H1 (cell line): ENCODE results near the gene SLC24A4. TPM values are rescaled to one million over a fixed set of nuclear protein-coding genes. Genes with fewer than 3 reads are reported as not detected.

Experiments used
- CTCF ChIA-PET: fragments of 300-600 bp; sonication (Branson Sonifier 250); formaldehyde crosslinking; loops from one replicate; lab custom pipeline; 2021; ENCODE audit not compliant: partially characterized antibody; lab: Charles Lee
- POLR2A ChIA-PET: fragments of 300-600 bp; sonication (Branson Sonifier 250); formaldehyde crosslinking; loops from one replicate; lab custom pipeline; 2021; ENCODE audit warnings: inconsistent platforms; ENCODE audit not compliant: partially characterized antibody; lab: Charles Lee
- DNase-seq, 2 experiments: peaks; one replicate each; pipeline versions ENCODE4 v3.0.0 to v3.0.0-alpha.2; 2010 to 2022; ENCODE audit warnings: low spot score in 2 of 2, low read depth in 1 of 2, mixed read lengths in 1 of 2
- FAIRE-seq: peaks from 2 replicates; lab custom pipeline; 2011; peaks lifted over from hg19 to GRCh38; lab: Jason Lieb, UNC
- H2AFZ ChIP-seq: 2 replicates; pipeline ENCODE4 v1.8.1; 2012; ENCODE audit warnings: low read length, inconsistent platforms
- H2AK5ac ChIP-seq: 2 replicates; pipeline ENCODE4 v1.6.1; 2013; ENCODE audit warnings: low read depth, low read length
- H2BK120ac ChIP-seq: replicated peaks from 2 replicates; pipeline ENCODE3; 2013; ENCODE audit warnings: low read depth, low read length, inconsistent platforms
- H2BK12ac ChIP-seq: 2 replicates; pipeline ENCODE4 v1.6.1; 2013; ENCODE audit warnings: low read depth, low read length
- H2BK15ac ChIP-seq: 2 replicates; pipeline ENCODE4 v1.6.1; 2013; ENCODE audit warnings: low read length
- H2BK20ac ChIP-seq: 2 replicates; pipeline ENCODE4 v1.6.1; 2013; ENCODE audit warnings: low read length
- H2BK5ac ChIP-seq: 2 replicates; pipeline ENCODE4 v1.6.1; 2013; ENCODE audit warnings: low read depth, low read length
- H3K14ac ChIP-seq: 2 replicates; pipeline ENCODE4 v1.6.1; 2013; ENCODE audit warnings: inconsistent platforms; ENCODE audit not compliant: insufficient read length
- H3K18ac ChIP-seq: 2 replicates; pipeline ENCODE4 v1.6.1; 2013; ENCODE audit warnings: low read length; ENCODE audit errors: extremely low read depth
- H3K23ac ChIP-seq: 2 replicates; pipeline ENCODE4 v1.6.1; 2013; ENCODE audit warnings: inconsistent platforms; ENCODE audit not compliant: insufficient read length
- H3K23me2 ChIP-seq: 2 replicates; pipeline ENCODE4 v1.6.1; 2013; ENCODE audit warnings: low read depth, low read length
- H3K27ac ChIP-seq: 2 replicates; pipeline ENCODE4 v1.6.1; 2011; ENCODE audit warnings: low read depth, low read length, inconsistent platforms
- H3K27me3 ChIP-seq, 4 experiments: replicated peaks in 1 of 4; 1 replicate in 1 of 4; 2 replicates in 3 of 4; pipeline versions ENCODE4 v1.6.1 to v1.8.1; 2011 to 2013; ENCODE audit warnings: low read length in 3 of 4, mild to moderate bottlenecking in 3 of 4, inconsistent platforms in 2 of 4, mixed read lengths in 2 of 4, moderate library complexity in 1 of 4; ENCODE audit not compliant: control insufficient read depth in 3 of 4, insufficient read depth in 3 of 4; ENCODE audit errors: extremely low read depth in 1 of 4
- H3K36me3 ChIP-seq, 4 experiments: 2 replicates each; pipeline versions ENCODE4 v1.6.1 to v1.8.1; 2011 to 2013; ENCODE audit warnings: mild to moderate bottlenecking in 4 of 4, low read length in 3 of 4, moderate library complexity in 2 of 4, control low read depth in 1 of 4, inconsistent platforms in 1 of 4; ENCODE audit not compliant: insufficient read depth in 4 of 4, control insufficient read depth in 2 of 4
- H3K4ac ChIP-seq: replicated peaks from 2 replicates; pipeline ENCODE3; 2013; ENCODE audit warnings: low read length, low read depth, mixed read lengths, inconsistent platforms; ENCODE audit not compliant: insufficient read length
- H3K4me1 ChIP-seq, 4 experiments: replicated peaks in 1 of 4; 1 replicate in 1 of 4; 2 replicates in 3 of 4; pipeline versions ENCODE4 v1.6.1 to v1.8.1; 2011 to 2013; ENCODE audit warnings: low read length in 3 of 4, inconsistent platforms in 2 of 4, mixed read lengths in 1 of 4; ENCODE audit not compliant: insufficient read depth in 4 of 4, control insufficient read depth in 3 of 4
- H3K4me2 ChIP-seq, 2 experiments: 2 replicates each; pipeline versions ENCODE4 v1.6.1 to v1.8.1; 2011 to 2013; ENCODE audit warnings: low read depth in 2 of 2, low read length in 2 of 2, control low read depth in 1 of 2, inconsistent platforms in 1 of 2, mild to moderate bottlenecking in 1 of 2; ENCODE audit not compliant: insufficient read depth in 1 of 2
- H3K4me3 ChIP-seq, 4 experiments: fragments of 200-600, 300-600 bp in 1 of 4; sonication (generic), shearing (Covaris generic), sonication (Bioruptor Twin) in 1 of 4; 2 replicates each; pipeline versions ENCODE4 v1.5.1 to v1.8.1; 2011 to 2016; ENCODE audit warnings: low read length in 4 of 4, low read depth in 3 of 4, control low read depth in 2 of 4, inconsistent platforms in 2 of 4, mild to moderate bottlenecking in 2 of 4, mixed read lengths in 1 of 4, moderate library complexity in 1 of 4; ENCODE audit not compliant: insufficient read depth in 2 of 4; ENCODE audit errors: extremely low read depth in 1 of 4
- H3K56ac ChIP-seq: replicated peaks from 2 replicates; pipeline ENCODE3; 2013; ENCODE audit warnings: low read depth, mild to moderate bottlenecking, mixed read lengths, low read length, inconsistent platforms; ENCODE audit not compliant: insufficient read length
- H3K79me1 ChIP-seq: 2 replicates; pipeline ENCODE4 v1.6.1; 2013; ENCODE audit warnings: low read depth, low read length, control low read depth
- H3K79me2 ChIP-seq, 2 experiments: 2 replicates each; pipeline versions ENCODE4 v1.6.1 to v1.8.1; 2012 to 2013; ENCODE audit warnings: low read length in 2 of 2, mild to moderate bottlenecking in 2 of 2, inconsistent platforms in 1 of 2; ENCODE audit not compliant: insufficient read depth in 2 of 2, control insufficient read depth in 1 of 2
- H3K9ac ChIP-seq, 4 experiments: replicated peaks in 1 of 4; 1 replicate in 1 of 4; 2 replicates in 3 of 4; pipeline versions ENCODE4 v1.6.1 to v1.8.1; 2011 to 2013; ENCODE audit warnings: low read depth in 3 of 4, low read length in 3 of 4, control low read depth in 2 of 4, mild to moderate bottlenecking in 2 of 4, moderate library complexity in 2 of 4, inconsistent platforms in 1 of 4; ENCODE audit errors: extremely low read depth in 1 of 4
- H3K9me3 ChIP-seq, 2 experiments: 2 replicates each; pipeline versions ENCODE4 v1.6.1 to v1.8.1; 2012 to 2013; ENCODE audit warnings: mild to moderate bottlenecking in 2 of 2, moderate library complexity in 2 of 2, control low read depth in 1 of 2, inconsistent platforms in 1 of 2, low read depth in 1 of 2, low read length in 1 of 2, mixed read lengths in 1 of 2; ENCODE audit not compliant: insufficient read depth in 2 of 2
- H4K20me1 ChIP-seq, 2 experiments: replicated peaks in 1 of 2; 2 replicates each; pipeline versions ENCODE3 to v1.8.1; 2011 to 2013; ENCODE audit warnings: inconsistent platforms in 2 of 2, low read length in 2 of 2, mild to moderate bottlenecking in 1 of 2; ENCODE audit not compliant: insufficient read depth in 2 of 2, control insufficient read depth in 1 of 2
- H4K5ac ChIP-seq: 2 replicates; pipeline ENCODE4 v1.6.1; 2013; ENCODE audit warnings: low read length, low read depth, mixed read lengths, inconsistent platforms; ENCODE audit not compliant: insufficient read length
- H4K8ac ChIP-seq: 2 replicates; pipeline ENCODE4 v1.8.0; 2013; ENCODE audit warnings: mild to moderate bottlenecking, moderate library complexity, low read length, inconsistent platforms; ENCODE audit not compliant: insufficient read depth; ENCODE audit errors: extremely low read depth
- H4K91ac ChIP-seq: replicated peaks from 2 replicates; pipeline ENCODE3; 2013; ENCODE audit warnings: low read length, mixed read lengths, inconsistent platforms; ENCODE audit not compliant: insufficient read length
- ATF2 ChIP-seq: IDR thresholded peaks from 2 replicates; pipeline ENCODE4 v1.6.1; 2012; ENCODE audit warnings: low read length, inconsistent platforms
- BACH1 ChIP-seq: IDR thresholded peaks from 2 replicates; pipeline ENCODE4 v1.6.1; 2012; ENCODE audit warnings: low read length, improper control_type of control experiment
- BCL11A ChIP-seq, 2 experiments: IDR thresholded peaks; one replicate each; pipeline ENCODE4 v1.6.1; 2011; ENCODE audit warnings: low read depth in 2 of 2, low read length in 2 of 2, mild to moderate bottlenecking in 2 of 2
- CEBPB ChIP-seq: IDR thresholded peaks from 2 replicates; pipeline ENCODE4 v1.6.1; 2012; ENCODE audit warnings: low read depth, low read length
- NANOG ChIP-seq: IDR thresholded peaks from 2 replicates; pipeline ENCODE4 v1.6.1; 2011; ENCODE audit warnings: low read length, low read depth, mild to moderate bottlenecking, inconsistent platforms; ENCODE audit not compliant: insufficient read depth, poor library complexity, severe bottlenecking
- RBBP5 ChIP-seq: IDR thresholded peaks from 2 replicates; pipeline ENCODE4 v1.7.1; 2012; ENCODE audit warnings: low read depth, mild to moderate bottlenecking, inconsistent platforms, low read length, moderate library complexity, borderline replicate concordance
- SP2 ChIP-seq: IDR thresholded peaks from 2 replicates; pipeline ENCODE4 v1.6.1; 2012; ENCODE audit warnings: mild to moderate bottlenecking, low read length, inconsistent platforms
- TAF1 ChIP-seq: IDR thresholded peaks from 2 replicates; pipeline ENCODE4 v1.6.1; 2011; ENCODE audit warnings: mild to moderate bottlenecking, low read depth, low read length
- YY1 ChIP-seq: IDR thresholded peaks from 2 replicates; pipeline ENCODE4 v1.6.1; 2011; ENCODE audit warnings: low read depth, mild to moderate bottlenecking, low read length
- WGBS, 2 experiments: shearing (Covaris generic) in 1 of 2; methylation state at CpG; one replicate each; pipeline versions ENCODE4 v1.1.6 to v1.1.7; 2013 to 2015; ENCODE audit warnings: low lambda C conversion rate in 2 of 2, mixed read lengths in 2 of 2, inconsistent platforms in 1 of 2, low coverage in 1 of 2, missing lambda C conversion rate in 1 of 2; ENCODE audit not compliant: insufficient replicate concordance in 2 of 2, insufficient coverage in 1 of 2, insufficient read length in 1 of 2; ENCODE audit errors: extremely low coverage in 1 of 2, missing lambda C conversion rate in 1 of 2; 5-methylcytosine and 5-hydroxymethylcytosine counted together
- polyA plus RNA-seq, 7 experiments: library from polyadenylated mRNA; depleted of rRNA in 3 of 7; stranded (reverse) in 5 of 7; unstranded in 2 of 7; fragments of >200 nt in 5 of 7; fragments of 200-250 nt in 2 of 7; gene quantifications; 1 replicate in 5 of 7; 2 replicates in 1 of 7; 4 replicates in 1 of 7; pipeline versions ENCODE4 v1.2.1 to v1.2.3, GENCODE V29; 2011 to 2013; ENCODE audit warnings: missing spikeins in 2 of 7, mixed read lengths in 2 of 7
- total RNA-seq: library from RNA; stranded (reverse); fragmentation: NEBNext Ultra II Directional; extraction: Animal tissue kit (Norgen Biotek cat#: 25700); gene quantifications from 2 replicates; pipeline ENCODE4 v1.2.1, GENCODE V29; 2021

The SLC24A4 gene
- total and polyA plus RNA-seq, 2 of the 8 experiments (the other 6 are each of a cell fraction or from before 2014, with no cell fraction given), result 0.27 to 0.89 TPM

- TF ChIP-seq CEBPB (no peak), ATF2 (no peak), BACH1 (no peak), NANOG (no peak), RBBP5 (no peak), YY1 (no peak), SP2 (no peak), TAF1 (no peak), BCL11A (IDR thresholded peaks at IDR 0.05; ENCODE audit: low read depth in 2 of 2, low read length in 2 of 2) (no peak)
- no peaks in the 10 kb centered on the region for H4K20me1 ChIP-seq
- H4K91ac ChIP-seq, result no peak overlapping the region
- no peak overlapping the region for H2AFZ ChIP-seq
- no peak overlapping the region for H4K8ac ChIP-seq
- H2BK15ac ChIP-seq, result no peak overlapping the region
- no peak overlapping the region for H3K4ac ChIP-seq
- no peak overlapping the region for H2BK20ac ChIP-seq
- no peak for FAIRE-seq
- no peaks in the 10 kb centered on the region for H3K23me2 ChIP-seq
- ChIA-PET POLR2A (no interaction called here), CTCF (interaction anchor here (0.7 to 6.4 kb wide), 6 partner anchors 11 to 91 kb away, joined by 3 to 59 read pairs (median 4); partner anchors contain the start of gene SLC24A4)
- no peak overlapping the region for H2BK5ac ChIP-seq
- no peak overlapping the region for H3K27ac ChIP-seq
- H3K36me3 ChIP-seq, result no peaks in the 10 kb centered on the region
- H3K56ac ChIP-seq, result no peak overlapping the region
- no peaks in the 10 kb centered on the region for H3K79me2 ChIP-seq
- no peak overlapping the region for H4K5ac ChIP-seq
- no peaks in the 10 kb centered on the region for H3K27me3 ChIP-seq
- no peak overlapping the region for H2AK5ac ChIP-seq
- WGBS, 2 experiments, result 91% methylated on average over 7 of the region's 7 CpGs; no CpG with 5 or more reads in 1 of the 2 experiments
- no peak overlapping the region for H3K4me3 ChIP-seq
- H2BK12ac ChIP-seq, result no peak overlapping the region
- H3K4me1 ChIP-seq, result peaks cover 0 to 4% (median 1%) of the 10 kb centered on the region in 4 experiments; a peak in 2 of 7 replicates
- H3K23ac ChIP-seq, result no peak overlapping the region
- H3K79me1 ChIP-seq, result no peaks in the 10 kb centered on the region
- no peak for DNase-seq
- no peak overlapping the region for H3K18ac ChIP-seq
- no peaks in the 10 kb centered on the region for H3K9me3 ChIP-seq
- no peak overlapping the region for H3K9ac ChIP-seq
- no peak overlapping the region for H3K14ac ChIP-seq
- no peak overlapping the region for H2BK120ac ChIP-seq
- H3K4me2 ChIP-seq, result no peak overlapping the region
These were observed 18.0 kb downstream of the SLC24A4 start for GRCh38 chr14:92340931-92341330.
